A204.1 (cell line): ENCODE results near the gene MAPKBP1.
"Not testable (repeated sequence)": the region's sequence is repeated elsewhere in the genome, so short reads cannot be mapped to it uniquely, and the experiment has no call there.

Experiments
- FAIRE-seq: peaks from 2 replicates; lab custom pipeline; 2012; peaks lifted over from hg19 to GRCh38; lab: Jason Lieb, UNC

Gene MAPKBP1

GRCh38 chr15:41827880-41828806, 53.9 kb downstream of the MAPKBP1 start, which contains the start of gene JMJD7:
JMJD7 (plus strand) TSS chr15:41828092; CDS start chr15:41828125, 33 bp downstream.
- no peak for FAIRE-seq

- no peak for FAIRE-seq
Observed at GRCh38 chr15:41828807-41829141, 54.5 kb downstream of the MAPKBP1 start.

GRCh38 chr15:41829959-41830646, 55.8 kb downstream of the MAPKBP1 start:
- no peak for FAIRE-seq

GRCh38 chr15:41831291-41831690, 57.0 kb downstream of the MAPKBP1 start:
- not testable (repeated sequence) for FAIRE-seq

- FAIRE-seq, result no peak
Observed at GRCh38 chr15:41832208-41832607, 57.9 kb downstream of the MAPKBP1 start.

- FAIRE-seq, result no peak
Observed at GRCh38 chr15:41832875-41833274, 58.6 kb downstream of the MAPKBP1 start.

GRCh38 chr15:41834096-41834495, 59.8 kb downstream of the MAPKBP1 start:
- FAIRE-seq, result no peak

GRCh38 chr15:41836073-41836472, 61.8 kb downstream of the MAPKBP1 start:
- no peak for FAIRE-seq

- FAIRE-seq, result no peak
Observed at GRCh38 chr15:41836713-41837454, 62.6 kb downstream of the MAPKBP1 start.

- FAIRE-seq, result no peak
Observed at GRCh38 chr15:41838400-41838897, 64.2 kb downstream of the MAPKBP1 start, which contains the start of gene PLA2G4B. PLA2G4B (plus strand) TSS chr15:41838847; CDS start chr15:41838914, 67 bp downstream.

GRCh38 chr15:41839781-41840491, 65.7 kb downstream of the MAPKBP1 start:
- FAIRE-seq, result no peak

GRCh38 chr15:41840673-41841072, 66.4 kb downstream of the MAPKBP1 start:
- no peak for FAIRE-seq

- FAIRE-seq, result no peak
Observed at GRCh38 chr15:41841131-41841530, 66.8 kb downstream of the MAPKBP1 start.

- FAIRE-seq, result no peak
Observed at GRCh38 chr15:41842229-41842628, 67.9 kb downstream of the MAPKBP1 start.

GRCh38 chr15:41843571-41843970, 69.3 kb downstream of the MAPKBP1 start:
- no peak for FAIRE-seq

- FAIRE-seq, result no peak
Observed at GRCh38 chr15:41844814-41845213, 70.5 kb downstream of the MAPKBP1 start.

GRCh38 chr15:41847206-41847605, 72.9 kb downstream of the MAPKBP1 start:
- FAIRE-seq, result no peak

- no peak for FAIRE-seq
Observed at GRCh38 chr15:41847981-41848380, 73.7 kb downstream of the MAPKBP1 start.

- no peak for FAIRE-seq
Observed at GRCh38 chr15:41848631-41849030, 74.3 kb downstream of the MAPKBP1 start.

- FAIRE-seq, result no peak
Observed at GRCh38 chr15:41849204-41849603, 74.9 kb downstream of the MAPKBP1 start.

- FAIRE-seq, result no peak
Observed at GRCh38 chr15:41849861-41850260, 75.6 kb downstream of the MAPKBP1 start.
